NCI-H1092 (cell line): ENCODE results near the gene ABCG1.

Experiments used
- DNase-seq: peaks from one replicate; lab custom pipeline; 2025; lab: John Stamatoyannopoulos, UW

The ABCG1 gene

DNA sequence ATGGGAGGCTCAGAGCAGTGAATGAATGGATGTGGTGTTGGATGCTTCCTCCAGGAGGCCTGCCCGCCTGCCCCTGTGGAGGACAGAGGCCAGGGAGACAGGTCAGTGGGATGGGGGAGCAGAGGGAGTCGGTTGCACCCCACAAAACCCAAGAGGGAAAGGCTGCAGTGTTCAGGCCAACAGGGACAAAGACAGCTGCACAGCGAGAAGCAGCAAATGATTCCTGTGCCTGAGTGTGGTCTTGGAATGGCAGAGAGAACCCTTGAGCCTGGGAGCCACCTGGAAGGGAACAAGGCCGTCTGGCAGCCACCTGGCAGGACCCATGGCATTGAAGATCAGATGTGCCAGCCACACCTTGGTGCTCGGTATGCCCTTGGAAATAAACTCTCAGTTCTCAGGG lies 88.2 kb downstream of the ABCG1 start:
- DNase-seq = no peak

DNA sequence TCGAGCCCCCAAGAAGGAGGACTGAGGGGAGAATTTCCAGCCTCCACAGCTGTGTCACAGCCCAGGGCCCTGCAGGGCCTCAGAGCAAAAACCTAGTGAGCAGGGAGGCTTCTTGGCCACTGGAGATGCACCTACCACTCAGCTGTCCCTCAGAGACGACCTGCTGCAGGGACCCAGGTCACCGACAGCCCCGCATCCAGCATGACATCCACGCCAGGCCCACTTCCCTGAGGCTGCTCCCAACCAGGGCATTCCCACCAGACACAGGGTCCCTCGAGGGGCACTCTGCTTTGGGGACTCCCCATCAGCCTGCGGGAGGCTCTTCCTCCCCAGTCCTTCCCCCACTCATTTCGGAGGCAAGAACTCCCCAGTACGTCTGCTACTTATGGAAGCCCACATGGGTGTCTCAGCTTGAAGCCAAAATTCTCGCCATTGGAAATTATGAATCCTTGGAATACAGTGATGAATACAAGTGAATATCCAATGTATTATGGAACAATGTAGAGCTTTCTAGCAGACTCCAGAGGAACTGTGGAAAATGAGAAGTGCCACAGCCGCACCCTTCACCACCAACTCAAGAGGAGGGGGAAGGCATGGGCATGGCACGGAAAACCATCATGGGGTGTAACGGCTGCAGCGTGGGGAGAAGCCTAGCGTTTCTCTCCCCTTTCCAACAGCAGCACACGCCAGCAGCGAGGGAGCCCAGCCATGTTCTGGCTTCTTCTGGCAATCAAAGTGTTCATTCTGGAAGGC lies 89.4 kb downstream of the ABCG1 start:
- no peak for DNase-seq

DNA sequence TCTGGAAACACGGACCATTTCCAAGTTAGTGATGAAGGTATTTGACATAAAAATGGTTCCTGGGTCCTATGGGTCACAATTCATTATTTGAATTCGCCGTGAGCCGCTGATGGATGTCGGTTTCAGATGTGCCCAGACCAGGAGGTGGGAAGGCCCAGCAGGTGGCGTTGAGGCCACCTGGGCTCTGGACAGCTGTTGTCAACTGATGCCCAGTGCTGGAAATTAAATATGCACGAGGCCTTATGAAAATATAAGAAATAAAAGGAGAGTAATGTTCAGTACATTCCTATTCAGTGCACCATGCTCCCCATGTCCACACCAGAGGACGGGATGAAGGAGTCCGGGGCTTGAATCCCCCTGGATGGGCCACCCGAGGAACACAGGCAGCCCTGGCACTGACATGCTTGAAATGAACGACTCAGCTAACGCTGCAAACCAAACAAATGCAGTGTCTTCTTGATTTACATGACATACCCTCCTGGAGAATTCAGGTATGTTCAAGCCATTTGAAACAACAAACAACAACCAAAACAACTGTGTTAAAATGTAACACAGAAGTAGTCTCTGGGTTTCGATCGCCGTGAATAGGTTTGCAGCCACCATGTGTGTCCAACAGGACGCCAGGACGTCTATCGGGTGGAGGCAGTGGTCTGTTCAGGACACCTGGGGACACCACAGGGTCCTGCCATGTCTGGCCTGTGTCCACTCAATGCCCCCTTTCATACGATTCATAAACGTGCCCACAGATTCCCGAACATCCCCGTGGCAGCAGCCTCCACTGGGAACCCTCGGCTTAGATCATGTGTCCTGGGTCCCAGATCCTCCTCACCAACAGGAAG lies 90.2 kb downstream of the ABCG1 start:
- DNase-seq = no peak

DNA sequence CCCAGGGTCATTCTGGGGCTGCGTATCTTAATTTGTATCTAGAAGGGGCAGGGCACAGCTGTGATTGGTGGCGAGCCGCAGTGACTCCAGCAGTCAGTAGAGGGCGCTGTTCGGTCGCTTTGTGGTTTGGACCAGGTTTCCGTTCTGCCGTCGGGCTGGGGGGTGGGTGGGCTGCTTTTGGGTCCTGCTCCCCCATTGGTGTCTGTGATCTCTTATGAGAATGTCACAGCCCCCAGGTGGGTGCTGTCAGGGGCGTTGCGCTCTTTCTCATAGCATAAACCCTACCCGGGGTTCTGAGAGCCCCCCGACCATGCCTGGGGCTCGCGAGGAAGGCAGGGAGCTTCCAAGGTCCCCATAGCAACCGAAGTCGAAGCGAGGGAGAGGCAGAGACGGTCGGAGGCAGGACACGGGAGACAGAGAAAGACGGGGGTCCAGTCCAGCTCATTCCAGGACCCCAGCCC lies 90.8 kb downstream of the ABCG1 start:
- DNase-seq = peak; percentile 65

DNA sequence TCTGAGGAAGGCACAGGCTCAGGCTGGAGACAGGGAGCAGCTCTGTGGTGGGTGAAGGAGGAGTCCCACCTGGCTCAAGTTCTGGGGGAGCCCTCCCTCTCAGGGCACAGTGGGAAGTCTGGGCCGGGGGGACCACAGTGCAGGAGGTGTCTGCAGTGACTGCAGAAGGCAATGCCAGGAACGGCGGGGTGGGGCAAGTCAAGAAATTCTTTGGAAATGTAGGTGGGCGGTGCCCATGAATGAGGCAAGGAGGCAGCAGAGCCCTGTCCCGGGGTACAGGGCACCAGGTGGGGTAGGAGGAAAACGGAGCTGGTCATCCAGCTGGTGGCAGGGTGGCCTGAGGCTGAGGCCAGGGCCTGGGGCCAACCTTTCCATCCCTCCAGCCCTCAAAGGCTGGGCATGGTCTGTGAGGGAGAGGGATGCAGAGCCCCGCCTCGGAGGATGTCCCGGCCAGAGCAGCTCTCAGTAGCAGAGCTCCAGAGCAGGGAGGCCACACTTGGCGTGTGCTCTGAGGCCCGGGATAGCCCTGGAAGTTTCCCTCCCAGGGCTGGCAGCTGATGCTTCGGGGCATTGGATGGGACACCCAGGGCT lies 91.6 kb downstream of the ABCG1 start:
- no peak for DNase-seq

DNA sequence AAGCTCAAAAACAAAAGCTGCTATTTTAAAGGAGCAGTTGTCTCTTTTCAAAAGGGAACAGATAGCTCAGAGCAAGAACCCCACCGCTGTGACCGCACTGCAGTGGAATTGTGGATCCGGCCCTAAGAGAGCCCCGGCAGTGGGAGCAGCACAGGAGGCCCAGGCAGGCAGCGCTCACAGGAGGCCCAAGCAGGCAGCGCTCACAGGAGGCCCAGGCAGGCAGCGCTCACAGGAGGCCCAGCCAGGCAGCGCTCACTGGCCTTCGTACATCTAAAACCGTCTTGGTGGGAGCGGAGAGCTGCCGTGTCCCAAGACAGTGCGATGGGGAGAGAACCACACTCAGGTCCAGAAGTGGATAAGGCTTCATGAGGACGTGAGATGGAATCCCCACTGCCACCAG lies 92.2 kb downstream of the ABCG1 start:
- DNase-seq = no peak

DNA sequence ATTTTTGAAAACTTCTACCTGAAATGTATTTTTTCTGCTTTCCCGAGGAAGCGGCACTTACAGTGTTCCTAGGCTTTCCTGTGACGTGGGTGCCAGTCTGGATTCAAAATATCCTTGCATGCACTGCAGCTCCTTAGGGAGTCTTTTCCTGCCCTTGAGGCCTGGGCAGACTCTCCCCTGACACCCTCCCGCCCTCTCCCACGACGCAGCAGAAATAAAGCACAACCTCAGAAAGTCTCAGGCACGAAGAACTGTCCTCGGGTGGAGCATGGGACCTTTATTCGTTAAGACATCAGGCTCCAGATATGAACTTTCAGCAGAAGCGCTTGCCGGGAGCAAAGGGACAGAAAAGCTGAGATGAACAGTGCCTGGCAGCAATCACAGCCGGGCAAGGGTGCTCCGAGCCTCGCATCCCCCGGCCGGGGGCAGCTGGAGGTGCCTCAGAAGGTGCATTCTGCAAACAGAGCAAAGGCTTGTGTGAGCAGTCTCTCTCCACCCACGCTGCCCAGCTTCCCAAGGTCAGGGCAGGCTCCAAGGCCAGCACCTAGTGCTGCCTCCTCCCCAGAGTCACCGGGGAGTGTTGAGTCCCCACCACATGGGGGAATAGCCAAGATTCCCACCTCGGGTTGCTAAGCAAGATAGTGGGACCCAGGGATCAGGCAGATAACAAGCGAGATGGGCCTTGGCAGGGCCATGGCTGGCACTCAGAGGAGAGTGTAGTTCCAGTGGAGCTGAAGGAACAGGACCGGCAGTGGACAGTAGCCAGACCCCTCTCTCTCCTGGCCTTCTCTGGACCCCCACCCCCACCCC lies 93.1 kb downstream of the ABCG1 start:
- no peak for DNase-seq

DNA sequence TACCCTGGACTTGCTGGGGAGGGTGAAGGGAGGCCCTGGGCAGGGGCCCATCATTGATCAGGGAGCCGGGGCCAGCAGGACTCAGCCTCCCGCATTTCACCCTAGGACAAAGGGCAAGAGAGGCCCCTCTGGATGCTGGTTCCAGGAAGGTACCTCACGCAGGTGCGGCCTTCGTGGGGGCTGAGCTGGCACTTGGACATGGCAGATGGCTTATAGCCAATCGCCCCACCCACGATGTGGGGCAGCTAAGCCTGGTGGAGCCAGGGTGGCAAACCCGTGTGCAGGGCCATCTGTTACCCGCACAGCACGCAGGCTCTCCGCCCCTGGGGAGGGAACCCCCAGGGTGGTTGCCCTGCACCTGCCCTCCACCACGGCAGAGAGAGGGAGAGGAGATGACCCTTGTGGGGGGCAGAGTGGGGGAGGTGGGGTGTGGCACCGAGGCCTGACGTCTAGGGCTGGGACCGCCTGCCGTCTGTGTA lies 93.7 kb downstream of the ABCG1 start:
- peak; percentile 24 for DNase-seq

DNA sequence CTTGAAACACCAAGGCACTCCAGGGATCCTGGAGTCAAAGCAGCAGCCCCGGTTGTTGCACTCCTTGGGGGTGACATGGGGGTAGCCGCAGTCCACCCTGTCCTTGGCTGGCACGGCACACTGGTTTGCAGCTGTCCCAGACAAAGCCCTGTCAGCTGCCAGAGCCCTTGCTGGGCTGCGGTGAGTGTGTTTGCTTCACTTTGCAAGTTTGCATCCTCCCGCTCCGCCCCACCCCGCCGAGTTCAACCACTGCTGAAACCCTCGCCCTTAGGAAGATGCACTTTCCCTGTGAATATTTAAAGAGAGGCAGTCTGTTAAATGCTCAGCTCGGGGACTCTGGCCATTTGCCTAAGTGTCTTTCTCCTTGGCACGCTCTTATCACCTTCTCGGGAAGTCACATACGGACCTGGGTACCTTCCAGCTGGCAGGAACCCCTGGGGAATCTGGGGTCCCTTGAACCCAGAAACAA lies 94.6 kb downstream of the ABCG1 start:
- DNase-seq = peak; percentile 68

DNA sequence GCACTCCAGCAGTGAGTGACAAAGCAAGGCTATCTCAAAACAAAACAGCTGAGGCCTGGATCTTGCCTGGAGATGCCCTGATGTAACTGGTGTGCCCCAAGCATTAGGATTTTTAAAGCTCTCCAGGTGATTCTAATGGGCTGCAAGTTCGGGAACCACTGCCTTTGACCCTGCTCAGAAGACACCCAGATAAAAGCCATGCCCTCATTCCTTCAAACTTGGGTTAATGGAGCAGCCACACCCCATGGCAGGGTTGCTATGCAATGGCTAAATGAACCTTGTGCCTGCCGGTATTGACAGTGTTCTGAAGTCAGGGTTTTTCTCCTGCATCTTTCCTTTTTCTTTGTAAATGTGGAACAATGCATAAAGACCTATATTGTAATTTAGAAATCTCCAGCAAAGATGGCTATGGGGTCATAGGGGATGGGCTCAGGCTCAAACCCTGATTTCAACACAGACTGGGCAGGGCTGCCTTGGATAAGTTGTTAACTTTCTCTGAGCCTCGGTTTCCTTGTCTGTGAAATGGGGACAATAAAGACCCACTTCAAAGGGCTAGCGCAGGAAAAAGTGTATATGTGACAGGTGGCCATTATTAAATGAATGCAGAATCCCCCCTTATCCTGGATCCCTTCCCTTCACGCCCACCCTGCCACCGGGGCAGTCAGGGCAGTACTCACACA lies 95.8 kb downstream of the ABCG1 start:
- no peak for DNase-seq

DNA sequence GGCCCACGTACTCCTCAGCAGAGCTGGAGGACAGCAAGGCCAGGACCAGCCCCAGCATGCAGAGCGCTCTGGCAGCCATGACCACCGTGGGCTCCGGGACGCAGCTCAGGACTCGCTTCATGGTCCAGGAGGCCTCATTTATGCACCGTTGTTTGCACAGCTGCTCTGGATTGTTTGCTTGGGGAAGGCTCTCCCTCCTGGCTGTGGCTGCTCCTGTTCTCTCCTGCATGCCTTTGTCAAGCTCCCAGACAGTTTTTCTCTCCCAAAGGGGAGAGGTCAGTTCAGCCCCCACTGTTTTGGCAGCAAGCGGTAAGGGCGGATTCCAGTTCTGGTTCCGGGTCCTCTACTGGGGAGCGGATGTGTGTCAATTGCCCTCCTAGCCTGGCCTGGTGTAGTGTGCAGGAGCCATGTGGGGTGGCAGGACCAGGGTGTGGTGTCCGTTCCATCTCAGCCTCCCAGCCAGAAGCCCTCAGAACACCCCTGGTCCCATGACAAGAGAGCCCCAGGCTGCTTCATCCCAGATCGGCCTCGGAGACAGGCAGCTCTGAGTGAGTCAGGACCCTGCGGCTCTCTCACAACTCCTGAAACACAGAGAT lies 96.5 kb downstream of the ABCG1 start, which contains the start of gene TFF3:
Gene TFF3, minus strand, starts transcription at position 114 of the 596 bp plus-strand sequence. Its CDS starts 35 bp downstream, at position 79.
- peak; percentile 99 for DNase-seq

DNA sequence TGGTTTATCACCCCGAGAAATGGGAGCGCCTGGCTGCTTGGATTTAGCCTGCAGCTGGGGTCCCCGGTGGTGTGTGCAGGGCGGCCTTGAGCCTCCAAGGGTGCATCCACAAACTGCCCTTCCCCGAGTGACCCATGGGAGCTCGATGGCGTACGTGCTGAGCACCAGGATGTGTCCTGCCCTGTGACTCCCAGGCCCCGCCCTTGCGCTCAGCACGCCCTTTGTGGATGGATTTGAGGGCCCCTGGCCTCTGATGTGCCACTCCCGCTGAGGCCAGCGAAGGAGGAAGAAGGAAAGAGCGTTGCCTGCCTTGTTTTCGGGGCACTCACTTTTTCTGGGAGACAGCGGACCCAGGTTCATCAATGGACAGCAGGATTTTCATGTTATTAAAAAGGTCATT lies 98.0 kb downstream of the ABCG1 start:
- no peak for DNase-seq

DNA sequence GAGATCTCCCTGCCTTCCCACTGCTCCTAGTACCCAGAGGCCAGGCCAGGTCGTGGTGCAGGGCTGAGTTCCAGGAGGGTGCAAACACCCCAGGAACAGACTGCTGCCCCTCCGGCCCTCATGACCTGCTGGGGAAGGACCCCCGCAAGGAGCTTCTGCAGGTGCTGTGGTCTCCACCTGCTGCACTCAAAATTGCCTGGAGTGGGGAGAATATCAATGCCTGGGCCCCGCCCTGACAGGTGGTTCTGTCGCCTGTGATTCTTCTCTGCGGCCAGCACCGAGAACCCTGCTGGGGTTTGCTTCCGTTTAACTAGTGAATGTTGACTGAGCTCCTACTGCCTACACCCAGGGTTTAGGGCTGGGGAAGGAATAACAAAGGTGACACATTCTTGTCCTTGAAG lies 98.4 kb downstream of the ABCG1 start:
- DNase-seq = peak; percentile 56

DNA sequence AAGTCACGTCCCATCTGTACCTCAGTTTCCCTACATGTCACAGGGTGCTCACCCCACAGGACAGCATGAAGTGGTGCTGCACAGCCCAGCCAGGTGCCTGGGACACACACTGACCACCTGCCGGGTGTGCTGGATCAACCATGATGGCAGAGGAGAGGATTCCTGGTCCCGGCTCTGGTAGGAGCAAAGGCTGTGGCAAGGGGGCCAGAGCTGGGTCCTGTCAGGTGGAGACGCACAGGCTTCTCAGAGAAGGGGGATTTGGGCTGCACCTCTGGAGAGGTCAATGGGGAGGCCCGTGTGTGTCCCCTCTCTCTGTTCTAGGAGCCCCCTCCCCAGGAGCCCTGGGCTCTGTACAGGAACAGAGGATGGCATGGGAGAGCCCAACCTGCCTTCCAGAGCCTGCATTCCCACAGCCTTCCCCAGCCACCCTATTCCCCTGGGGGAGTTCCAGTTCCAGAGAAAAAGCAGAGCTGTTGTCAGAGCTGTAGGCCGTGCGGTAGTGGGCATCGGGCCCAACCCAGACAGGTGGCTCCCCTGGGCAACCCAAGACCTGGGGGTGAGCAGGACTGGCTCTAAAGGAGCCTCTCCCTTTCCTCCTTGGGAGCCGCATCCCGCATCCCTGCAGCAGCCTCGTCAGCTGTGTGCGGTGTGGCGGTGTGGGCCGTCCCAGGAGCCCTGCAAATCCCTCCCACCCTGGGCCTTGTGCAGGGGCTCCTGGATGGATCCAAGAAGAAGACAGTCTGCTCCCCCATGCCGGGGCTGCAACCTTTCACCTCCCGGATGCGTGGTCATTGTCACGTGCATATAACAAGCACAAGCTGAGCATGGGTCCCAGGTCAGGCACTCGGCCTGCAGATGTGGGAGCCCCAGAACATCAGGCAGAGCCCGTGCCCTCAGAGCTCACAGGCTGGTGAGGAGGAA lies 99.1 kb downstream of the ABCG1 start:
- DNase-seq = peak; percentile 71

DNA sequence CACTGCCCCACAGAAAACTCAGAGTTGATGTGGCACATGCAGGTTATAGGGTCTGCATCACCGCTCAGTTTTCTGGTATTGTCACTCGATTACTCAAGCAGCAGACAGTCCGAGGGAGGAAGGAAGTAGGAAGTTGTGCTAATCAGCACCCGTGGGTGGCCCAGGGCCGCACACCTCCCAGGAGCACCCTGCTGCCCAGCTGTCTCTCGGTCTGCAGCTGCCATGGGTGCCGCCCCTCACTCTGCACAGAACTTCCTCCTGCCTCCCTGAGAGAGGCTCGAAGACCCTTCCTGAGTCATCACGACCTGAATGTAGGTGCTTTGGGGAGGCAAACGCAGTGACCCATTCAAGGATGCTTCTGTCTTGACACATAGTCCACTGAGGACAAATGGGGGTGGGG lies 100.4 kb downstream of the ABCG1 start:
- DNase-seq = no peak

DNA sequence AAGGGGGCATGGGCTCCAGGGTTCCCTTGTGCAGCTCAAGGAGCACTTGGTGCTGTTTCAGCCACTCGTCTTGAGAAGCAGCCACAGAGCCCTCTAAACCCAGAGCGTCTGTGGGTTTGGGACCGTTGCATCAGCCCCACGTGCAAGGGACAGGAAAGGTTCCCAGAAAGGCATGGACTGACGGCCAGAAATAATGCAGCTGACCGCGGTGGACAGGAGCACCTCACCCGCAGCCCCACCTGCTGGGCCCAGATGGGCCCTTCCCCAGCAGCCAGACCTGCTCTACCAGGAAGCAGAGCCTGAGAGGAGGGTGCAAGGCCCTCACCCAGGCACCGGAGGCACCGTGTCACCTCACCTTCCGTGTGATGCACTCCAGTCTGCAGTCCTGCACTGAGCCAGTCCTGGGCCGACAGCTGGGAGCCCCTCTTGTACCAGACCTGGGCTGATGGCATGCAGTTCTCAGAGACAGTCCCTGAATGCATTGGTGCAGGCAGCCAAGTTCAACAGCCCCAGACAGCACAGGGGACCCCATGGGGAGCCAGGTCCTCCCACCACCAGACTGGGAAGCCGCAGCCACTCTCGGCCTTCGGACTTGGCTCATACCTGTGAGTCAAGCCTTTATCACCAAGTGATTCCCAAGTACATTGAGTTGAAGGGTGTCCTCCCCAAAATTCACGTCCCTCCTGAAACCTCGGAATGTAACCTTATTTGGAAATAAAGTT lies 101.1 kb downstream of the ABCG1 start:
- no peak for DNase-seq

DNA sequence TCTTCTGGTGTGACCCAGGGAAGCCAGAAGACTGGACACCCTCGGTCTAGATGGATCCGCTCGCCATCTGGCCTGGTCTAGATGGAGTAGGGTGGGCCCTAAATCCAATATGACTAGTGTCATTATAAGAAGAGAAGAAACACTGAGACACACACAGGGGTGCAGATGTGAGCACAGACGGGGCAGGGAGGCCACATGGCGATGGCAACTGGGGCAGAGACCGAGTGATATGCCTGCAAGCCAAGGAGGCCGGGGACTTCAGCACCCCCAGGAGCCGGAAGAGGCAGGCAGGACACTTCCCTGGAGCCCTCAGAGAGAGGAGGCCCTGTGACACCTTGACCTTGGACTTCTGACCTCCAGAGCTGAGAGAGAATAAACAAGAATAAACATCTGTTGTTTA lies 101.9 kb downstream of the ABCG1 start:
- DNase-seq = no peak

DNA sequence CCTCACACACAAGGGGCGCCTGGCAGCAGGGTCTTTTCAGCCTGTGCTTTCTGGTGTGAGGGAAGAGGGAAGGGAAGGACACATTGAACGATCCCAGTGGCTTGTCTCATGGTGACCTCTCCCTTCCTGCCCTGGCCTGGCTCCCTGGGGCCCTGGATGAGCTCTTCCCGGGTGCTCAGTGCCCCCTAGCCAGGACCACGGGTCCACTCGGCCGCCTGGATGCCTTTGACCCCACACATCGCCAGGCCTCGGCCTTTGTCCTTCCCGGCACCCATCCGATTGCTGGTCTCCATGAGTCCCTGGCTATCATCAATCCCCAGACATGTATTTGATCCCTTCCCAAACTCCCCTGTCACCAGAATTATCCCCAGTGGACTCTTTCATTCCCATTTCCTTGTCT lies 102.3 kb downstream of the ABCG1 start:
- DNase-seq = no peak

DNA sequence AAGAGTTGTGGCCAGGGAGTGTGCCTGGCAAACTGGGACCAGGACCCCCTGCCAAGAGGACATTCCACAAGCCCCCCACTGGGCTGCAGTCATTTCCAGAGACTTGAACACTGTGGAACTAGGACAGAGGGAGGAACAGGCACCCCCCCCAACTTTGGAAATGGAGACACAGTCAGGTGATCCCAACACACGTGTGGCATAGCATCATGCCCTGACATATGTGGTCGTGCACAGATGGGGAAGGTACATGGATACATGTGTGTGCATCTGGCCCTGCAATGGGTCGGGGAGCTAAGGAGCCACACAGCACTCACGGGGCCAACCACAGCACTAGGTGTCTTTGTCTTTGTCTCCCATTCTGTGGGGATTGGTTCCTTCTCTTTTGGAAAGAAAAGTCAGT lies 102.9 kb downstream of the ABCG1 start:
- no peak for DNase-seq
